HG03432 (cell line): ENCODE data around the gene SLC35C1.
"Not testable (repeated sequence)": the region's sequence is repeated elsewhere in the genome, so short reads cannot be mapped to it uniquely, and the experiment has no call there.

Source experiments
- ATAC-seq: cut with Tn5 transposase; IDR thresholded peaks from one replicate; pipeline ENCODE4 v1.9.1; 2021; ENCODE audit warnings: mild to moderate bottlenecking, moderate library complexity; ENCODE audit not compliant: unreplicated experiment

SLC35C1 gene

DNA sequence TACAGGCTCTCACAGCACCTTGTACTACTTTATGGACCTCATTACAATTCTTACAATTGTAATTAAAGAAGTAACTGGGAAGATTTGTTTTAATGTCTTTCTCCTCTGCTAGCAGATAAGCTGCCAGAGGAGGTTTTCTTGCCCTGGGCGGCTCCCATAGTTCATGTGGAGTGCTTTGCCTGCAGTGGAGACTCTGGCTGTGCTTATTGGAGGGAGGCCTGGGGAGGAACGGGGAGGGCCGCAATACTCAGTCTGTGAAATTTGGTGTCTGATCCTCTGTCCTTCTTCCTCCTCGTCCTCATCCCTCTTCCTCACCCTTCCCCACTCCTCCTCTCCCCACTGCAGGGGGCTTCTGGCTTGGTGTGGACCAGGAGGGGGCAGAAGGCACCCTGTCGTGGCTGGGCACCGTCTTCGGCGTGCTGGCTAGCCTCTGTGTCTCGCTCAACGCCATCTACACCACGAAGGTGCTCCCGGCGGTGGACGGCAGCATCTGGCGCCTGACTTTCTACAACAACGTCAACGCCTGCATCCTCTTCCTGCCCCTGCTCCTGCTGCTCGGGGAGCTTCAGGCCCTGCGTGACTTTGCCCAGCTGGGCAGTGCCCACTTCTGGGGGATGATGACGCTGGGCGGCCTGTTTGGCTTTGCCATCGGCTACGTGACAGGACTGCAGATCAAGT is 5.6 kb downstream of the SLC35C1 start:
- no peak for ATAC-seq

DNA sequence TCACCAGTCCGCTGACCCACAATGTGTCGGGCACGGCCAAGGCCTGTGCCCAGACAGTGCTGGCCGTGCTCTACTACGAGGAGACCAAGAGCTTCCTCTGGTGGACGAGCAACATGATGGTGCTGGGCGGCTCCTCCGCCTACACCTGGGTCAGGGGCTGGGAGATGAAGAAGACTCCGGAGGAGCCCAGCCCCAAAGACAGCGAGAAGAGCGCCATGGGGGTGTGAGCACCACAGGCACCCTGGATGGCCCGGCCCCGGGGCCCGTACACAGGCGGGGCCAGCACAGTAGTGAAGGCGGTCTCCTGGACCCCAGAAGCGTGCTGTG is 6.1 kb downstream of the SLC35C1 start:
- ATAC-seq: no peak

DNA sequence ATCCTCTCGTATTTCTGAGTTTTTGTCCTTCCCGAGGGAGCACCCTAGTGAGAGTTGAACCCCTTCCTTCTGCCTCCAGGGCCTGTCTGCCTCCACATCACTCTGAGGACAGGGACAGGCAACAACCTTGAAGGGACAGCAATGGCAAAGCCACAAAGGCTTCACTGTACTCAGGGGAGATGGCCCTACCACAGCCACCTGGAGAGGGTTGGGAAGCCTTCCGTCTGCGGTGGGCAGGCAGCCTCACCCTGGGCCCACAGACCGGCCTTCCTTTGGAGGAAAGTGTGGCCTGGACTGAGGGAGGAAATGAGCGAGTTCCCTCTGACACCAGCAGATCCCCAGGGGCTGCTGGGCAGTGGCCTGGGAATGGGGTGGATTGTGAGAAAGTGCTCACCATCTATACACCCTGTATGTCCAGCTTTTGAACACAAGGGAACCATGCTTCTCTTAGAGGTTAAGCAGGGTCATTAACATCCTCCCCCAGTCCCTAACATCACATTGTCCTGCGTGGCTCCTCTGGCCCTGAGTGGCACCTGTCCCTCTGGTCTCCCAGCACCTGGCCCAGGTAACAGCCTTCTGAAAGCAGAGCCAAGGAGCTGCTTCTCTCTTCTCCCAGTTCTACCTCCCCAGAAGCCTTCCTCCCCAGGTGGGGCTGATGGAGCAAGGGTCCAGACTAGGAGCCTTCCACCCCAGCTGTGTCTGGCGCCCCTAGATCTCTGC is 6.8 kb downstream of the SLC35C1 start:
- no peak for ATAC-seq

DNA sequence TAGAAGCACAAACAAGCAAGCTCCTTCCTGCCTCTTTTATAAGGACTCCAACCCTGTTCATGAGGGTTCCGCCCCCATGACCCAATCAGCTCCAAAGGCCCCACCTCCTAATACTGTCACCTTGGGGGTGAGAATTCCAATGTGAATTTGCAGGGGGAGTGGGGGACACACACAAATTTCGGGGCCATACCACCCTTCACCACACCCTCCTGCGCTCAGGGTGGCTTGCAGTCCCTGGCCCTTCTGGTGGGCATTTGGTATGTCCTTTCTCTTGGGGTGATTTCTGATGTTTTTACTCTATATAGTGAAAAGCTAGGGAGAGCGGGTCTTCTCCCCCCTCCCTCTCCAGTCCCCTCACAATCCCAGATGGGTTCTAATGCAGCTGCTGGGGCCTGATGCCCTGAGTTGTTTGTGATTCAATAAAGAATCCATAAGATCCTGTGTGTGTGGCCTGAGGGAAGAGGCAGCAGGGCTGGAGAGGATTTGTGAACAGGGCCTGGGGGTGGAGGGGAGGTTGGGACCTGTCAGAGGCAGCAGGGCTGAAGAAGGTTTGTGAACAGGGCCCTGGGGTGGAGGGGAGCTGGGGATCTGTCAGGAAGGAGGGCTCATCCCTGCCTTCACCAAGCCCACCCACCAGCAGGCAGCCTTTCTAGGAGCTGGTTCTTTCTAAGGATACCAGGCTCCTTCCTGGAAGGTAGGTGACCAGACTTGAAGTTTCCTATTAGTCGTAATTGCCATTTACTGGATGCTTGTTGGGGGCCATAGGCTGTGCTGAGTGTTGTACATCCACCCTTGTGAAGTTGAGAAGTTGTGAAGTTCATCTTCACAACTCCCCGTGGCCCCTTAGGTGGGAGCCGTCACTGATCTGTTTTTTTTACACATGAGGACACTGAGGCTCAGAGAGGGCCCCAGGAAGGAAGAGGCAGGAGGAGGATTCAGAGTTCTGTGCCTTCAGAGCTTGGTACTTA is 7.9 kb downstream of the SLC35C1 start:
- no peak for ATAC-seq

DNA sequence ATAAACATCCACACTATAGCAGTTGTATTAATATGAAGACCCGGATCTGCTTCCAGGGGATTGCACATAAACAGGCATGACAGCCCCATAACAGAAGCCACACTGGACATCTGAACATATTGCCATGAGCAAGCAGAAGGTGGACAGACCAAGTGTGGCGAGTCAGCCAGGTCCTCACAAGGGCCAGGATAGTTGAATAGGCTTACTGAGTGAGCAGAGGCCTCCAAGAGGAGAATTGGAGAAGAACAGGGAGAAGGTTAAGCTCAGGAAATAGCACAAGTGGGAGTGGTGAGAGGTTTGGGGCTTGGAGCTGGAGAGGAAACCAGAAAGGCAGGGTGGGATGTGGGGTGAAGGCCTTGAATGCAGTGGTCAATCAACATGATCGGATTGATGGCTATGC is 10.8 kb downstream of the SLC35C1 start:
- no peak for ATAC-seq

DNA sequence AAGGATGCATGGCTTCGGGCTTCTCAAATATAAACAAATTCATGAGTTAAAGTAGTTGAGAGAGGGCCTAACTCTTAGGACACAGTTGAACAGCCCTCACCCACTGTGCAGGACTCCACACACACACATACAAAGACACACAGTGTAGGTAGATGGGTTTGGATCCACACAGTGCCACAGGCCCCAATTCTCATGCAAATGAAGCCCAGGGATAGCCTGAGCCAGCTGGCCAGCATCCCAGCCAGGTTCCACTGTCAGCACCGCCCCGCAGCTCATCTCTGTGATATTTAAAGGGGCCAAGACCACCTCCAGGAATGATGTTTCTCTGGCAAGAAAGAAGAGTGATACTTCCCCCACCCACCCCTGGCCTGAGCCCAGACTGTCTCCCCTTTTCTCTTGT is 11.7 kb downstream of the SLC35C1 start:
- ATAC-seq: no peak

DNA sequence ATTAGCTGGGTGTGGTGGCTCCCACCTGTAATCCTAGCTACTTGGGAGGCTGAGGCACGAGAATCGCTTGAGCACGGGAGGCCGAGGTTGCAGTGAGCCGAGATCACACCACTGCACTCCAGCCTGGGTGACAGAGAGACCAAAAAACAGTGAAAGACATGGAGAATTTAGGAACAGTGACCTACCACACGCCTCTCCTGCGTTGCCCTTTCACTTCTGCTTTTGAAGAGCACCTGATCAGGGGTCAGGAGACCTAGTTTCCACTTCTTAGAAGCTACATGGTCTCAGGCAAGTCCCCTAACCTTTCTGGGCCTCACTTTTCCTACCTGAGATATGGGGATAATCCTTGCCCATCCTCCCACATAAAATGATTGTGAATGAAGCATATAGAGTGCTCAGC is 12.2 kb downstream of the SLC35C1 start:
- peak; percentile 79 for ATAC-seq

DNA sequence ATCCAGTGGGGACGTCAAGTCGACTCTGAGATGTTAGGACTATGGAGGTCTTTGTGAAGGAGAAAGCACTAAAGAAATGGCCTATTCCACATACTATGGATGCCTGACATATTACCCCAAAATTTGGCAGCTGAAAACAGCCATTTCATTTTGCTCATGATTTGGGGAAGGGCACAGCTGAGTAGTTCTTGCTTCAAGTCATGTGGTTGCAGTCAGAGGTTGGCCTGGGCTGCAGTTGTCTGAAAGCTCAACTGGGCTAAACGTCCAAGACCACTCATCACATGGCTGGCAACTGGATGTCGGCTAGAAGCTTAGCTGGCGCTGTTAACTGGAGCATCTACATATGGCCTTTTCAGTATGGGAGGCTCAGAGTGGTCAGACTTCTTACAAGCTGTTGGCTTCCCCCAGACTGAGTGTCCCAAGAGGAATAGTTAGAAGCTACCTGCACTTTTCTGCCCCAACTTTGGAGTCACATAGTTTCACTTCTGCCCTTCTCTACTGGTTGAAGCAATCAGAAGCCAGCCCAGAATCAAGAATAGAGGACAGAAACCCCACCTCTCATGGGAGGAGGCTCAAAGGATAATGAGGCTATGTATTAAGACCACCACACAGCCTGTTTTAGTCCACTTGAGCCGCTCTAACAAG is 14.1 kb downstream of the SLC35C1 start:
- ATAC-seq: no peak

DNA sequence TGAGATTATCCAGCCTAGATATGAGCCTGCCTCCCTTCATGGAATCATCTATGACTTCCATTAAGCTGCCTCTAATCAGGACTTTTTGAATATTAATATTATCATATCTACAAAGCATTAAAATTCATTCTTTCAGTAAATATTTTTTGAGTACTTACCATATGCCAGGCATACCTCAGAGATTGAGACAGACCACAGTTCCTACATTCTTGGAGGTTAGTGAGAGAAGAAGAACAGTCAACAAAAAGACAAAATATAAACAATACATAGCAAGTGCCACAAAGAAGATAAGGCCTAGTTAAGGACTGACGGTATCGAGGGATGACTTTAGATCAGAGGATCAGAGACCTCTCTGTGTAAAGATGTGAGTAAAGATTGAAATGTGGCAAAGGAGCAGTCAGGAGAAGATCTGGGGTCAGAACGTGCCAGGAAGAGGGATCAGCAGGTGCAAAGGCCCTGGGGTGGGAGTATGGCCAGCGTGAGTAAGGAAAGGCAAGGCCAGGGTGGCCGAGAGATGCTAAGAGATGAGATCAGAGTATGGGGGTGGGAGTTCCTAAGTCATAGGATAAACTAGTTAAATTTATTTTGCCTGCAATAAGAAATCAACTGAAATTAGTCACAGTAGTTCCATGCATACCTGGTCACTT is 15.4 kb downstream of the SLC35C1 start:
- no peak for ATAC-seq

DNA sequence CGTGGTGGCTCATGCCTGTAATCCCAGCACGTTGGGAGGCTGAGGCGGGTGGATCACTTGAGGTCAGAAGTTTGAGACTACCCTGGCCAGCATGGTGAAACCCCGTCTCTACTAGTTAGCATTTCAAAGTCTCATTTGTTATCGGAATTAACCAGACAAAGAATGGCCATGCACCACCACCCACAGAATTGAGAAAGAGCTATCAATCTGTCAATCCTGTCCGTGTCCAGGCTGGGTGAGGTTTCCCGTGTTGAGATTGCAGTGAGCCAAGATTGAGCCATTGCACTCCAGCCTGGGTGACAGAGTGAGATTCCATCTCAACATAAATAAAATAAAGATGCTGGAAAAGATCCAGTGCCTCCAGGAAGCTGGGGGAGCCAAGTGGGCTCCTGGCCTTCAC is 21.5 kb downstream of the SLC35C1 start:
- not testable (repeated sequence) for ATAC-seq

DNA sequence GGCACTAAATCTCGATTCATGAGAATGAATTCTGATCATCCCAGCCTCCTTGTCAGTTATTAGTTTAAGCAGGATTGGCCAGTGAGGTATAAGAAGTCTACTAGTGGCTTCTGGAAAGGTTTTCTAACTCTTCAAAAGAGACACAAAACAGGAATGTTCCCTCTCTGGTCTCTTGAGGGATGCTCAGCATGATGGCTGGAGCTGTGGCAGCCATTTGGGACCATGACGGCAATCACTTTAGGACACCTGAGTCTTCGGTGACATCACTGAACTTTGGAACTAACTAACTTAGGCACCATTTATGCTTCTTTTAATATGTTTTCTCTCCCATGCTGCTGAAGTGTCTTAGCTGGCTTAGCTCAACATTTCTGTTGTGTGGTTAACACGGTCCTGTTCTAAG is 22.2 kb downstream of the SLC35C1 start:
- ATAC-seq: no peak

DNA sequence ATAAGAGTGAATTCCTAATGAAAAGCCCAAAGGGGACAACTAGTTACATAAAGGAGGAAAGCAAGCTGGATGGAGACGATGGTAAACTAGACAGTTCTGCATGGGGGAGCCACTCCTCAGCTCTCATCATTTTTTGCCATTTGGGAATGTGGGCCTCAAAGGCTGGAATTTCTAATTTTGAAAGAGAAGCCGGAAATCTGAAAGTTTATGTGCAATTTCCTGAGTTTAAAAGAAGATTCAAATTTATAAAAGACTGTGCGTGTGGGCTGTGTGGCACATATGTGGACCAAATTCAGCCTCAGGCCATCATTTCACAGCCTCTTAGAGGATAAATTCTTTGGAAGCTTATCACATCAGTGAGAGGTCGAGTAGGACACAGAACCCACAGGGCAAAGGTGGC is 24.0 kb downstream of the SLC35C1 start:
- no peak for ATAC-seq

DNA sequence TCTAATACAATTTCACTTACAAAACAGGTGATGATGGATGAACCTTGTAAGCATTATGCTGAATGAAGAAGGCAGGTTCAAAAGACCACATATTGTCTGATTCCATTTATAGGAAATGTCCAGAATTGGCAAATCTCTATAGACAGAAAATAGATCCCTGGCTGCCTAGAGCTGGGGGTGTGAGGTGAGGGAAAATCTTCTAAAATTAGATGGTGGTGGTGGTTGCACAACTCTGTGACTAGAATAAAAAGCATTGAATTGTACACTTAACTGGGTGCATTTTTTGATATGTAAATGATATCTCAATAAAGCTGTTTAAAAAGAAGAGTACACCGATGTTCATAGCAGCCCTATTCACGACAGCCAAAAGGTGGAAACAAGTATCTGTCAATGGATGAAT is 25.6 kb downstream of the SLC35C1 start:
- no peak for ATAC-seq

DNA sequence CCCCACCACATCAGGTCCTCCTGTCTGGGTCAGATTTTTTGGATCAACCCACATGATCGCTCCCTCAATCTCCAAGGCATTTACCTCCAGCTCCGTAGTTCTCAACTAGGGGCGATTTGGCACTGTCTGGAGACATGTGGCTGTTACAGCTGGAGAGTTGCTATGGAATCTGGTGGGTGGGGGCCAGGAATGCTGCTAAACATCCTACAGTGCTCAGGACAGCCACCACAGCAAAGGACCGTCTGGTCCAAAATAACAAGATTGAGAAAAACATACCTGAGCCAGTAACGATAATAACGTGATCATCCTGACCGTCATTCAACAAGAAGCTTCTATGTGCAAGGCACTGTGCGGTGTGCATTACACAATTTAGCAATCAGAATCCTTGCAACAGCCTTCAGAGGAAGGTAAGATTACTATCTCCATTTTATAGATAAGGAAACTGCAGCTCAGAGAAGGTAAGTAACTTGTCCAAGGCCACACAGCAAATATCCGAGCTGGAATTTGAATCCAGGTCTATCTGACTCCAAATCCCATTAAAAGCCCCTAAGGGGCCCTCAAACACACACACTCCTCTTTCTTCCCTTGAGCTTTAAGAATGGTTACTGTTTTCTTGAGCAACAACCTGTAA is 28.0 kb downstream of the SLC35C1 start:
- no peak for ATAC-seq

DNA sequence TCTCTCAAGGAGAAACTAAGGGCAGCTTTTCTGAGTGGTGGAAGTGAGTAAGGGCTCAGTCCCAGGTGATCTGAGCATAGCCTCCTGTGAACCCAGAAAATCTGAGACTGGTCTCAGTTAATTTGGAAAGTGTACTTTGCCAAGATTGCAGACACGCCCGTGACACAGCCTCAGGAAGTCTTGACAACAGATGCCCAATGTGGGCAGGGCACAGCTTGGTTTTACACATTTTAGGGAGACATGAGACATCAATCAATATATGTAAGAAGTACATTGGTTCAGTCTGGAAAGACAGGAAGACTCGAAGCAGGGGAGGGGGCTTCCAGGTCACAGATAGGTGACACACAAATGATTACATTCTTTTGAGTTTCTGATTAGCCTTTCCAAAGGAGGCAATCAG is 28.8 kb downstream of the SLC35C1 start:
- no peak for ATAC-seq

DNA sequence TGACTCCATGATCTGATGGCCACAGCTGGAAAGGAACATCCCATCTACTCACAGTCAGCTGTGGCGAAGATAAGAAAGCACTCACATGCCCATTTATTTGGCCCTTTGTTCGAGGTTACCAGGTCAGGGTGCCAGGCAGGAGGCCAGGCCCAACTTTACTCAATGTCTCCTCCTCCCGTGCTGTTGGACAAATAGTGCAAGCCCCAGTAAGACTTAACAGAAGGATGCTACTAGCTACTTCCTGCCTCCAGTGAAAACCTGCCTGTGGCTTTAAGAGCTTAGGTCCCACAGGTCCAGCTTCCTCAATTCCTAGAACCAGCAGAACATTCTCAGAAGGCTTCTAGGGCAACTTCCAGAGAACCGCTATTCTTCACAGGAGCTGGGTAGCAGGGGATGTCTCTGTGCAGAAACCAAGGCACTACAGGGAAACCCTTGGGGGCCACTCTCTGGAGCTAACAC is 29.4 kb downstream of the SLC35C1 start:
- ATAC-seq: no peak

DNA sequence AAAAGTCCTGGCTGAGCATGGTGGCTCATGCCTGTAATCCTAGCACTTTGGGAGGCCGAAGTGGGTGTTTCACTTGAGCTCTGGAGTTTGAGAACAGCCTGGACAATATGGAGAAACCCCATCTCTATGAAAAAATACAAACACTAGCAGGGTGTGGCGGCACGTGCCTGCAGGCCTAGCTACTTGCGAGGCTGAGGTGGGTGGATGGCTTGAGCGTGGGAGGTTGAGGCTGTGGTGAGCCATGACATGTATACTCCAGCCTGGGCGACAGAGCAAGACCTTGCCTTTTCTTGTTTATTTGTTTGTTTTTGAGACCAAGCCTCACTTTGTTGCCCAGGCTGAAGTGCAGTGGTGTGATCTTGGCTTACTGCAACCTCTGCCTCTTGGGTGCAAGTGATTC is 34.3 kb downstream of the SLC35C1 start:
- no peak for ATAC-seq

DNA sequence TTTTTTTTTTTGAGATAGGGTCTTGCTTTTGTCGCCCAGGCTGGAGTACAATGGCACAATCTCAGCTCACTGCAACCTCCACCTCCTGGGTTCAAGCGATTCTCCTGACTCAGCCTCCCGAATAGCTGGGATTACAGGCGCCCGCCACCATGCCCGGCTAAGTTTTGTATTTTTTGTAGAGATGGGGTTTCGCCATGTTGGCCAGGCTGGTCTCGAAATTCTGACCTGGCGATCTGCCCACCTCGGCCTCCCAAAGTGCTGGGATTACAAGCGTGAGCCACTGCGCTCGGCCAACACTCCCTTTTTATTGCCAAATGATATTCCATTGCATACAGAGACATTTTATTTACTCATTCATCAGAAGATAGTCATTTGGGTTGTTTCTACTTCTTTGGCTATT is 35.3 kb downstream of the SLC35C1 start:
- not testable (repeated sequence) for ATAC-seq

DNA sequence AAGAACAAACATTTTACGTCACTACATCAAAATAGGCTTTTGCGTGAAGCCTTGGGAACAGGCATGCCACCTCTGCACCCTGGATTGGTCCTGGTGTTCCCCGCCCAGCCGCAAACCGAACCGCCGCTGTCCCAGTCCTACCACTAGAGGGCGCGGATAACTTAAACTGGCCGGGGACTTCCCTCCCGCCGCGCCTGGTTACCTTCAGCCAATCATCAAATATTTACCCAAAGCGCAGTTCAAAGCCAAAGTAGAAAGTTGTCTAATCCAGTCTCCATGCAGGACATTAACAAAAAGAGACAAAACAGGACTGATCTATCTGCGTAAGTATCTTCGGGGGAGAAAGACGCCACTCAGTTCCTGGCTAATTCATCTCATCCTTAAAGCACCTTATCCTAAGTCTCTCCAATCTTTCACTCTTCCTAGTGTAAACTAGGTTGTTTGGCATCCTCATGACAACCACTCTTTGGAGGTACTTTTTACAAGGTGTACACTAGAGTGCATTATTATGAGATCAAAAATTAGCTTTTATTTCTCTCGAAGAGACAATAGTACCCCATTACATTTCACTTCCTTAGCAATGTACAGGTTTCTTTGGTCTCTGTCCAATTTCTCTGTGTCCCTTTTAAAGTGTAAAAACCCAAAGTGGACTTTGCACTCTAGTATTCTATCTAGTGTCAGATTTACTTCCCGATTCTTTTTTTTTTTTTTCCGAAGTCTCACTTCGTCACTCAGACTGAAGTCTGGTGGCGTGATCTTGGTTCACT is 38.4 kb downstream of the SLC35C1 start:
- ATAC-seq: no peak
